ENCODE measurements around the gene SYCP2L.

DNA sequence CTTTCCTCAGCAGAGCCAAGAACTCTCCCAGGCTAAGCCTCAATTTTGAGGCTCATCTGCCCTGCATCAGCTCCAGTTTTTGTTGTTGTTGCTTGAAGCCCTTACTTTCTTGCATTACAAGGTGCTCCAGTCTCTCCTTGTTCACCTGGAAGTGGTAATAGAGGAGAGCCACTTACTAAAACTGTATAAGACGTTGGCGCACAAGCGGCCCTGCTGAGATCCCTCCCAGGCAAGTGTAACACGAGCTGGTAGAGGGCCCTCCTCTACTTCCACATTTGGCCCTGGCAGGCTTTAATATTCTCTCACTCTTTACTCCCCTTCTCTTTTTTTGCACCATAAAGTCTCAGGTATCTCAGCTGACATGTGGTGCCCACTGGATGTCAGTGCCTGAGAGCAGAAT, 24.5 kb upstream of the SYCP2L start:
- TF ChIP-seq FOXP2 (optimal IDR thresholded peaks at IDR 0.05; ENCODE audit: control extremely low read depth, extremely low read length, insufficient read depth) (no peak), POLR2AphosphoS5 (IDR thresholded peaks at IDR 0.05; ENCODE audit: borderline replicate concordance, low read depth, low read length) (no peak), EZH2 (IDR thresholded peaks at IDR 0.05) (no peak)

Measured in SK-N-MC (cell line).